ENCODE data around the gene CLEC2A. TPM values are rescaled to one million over a fixed set of nuclear protein-coding genes. Genes with fewer than 3 reads are reported as not detected.

The CLEC2A gene
- total RNA-seq, 1 experiment from 2014 or later = not detected

DNA sequence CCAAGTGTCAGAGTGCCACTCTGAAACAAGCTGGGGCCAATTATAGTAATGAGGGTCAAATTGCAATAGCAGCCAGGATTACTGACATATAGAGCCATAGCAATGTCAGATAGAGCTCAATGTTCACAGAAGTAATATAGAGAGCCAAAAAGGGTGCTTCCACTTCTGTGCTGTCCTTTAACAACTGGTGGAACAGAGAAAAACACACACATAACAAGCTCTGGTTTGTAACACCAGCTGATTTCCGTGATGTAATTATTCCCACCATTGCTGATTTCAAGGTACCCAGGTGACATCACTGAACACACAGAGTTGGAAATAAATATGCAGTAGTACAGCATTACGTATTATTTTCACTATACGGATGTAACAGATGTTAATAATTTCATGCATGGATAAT lies 60.0 kb downstream of the CLEC2A start:
- intact Hi-C loops (cut with micrococcal nuclease; ENCODE audit: unreplicated experiment) = no loop called here
- TF ChIP-seq CTCF (conservative IDR thresholded peaks at IDR 0.05) = no peak
- TF ChIP-seq EZH2 (IDR thresholded peaks at IDR 0.05; ENCODE audit: low read depth) = no peak

DNA sequence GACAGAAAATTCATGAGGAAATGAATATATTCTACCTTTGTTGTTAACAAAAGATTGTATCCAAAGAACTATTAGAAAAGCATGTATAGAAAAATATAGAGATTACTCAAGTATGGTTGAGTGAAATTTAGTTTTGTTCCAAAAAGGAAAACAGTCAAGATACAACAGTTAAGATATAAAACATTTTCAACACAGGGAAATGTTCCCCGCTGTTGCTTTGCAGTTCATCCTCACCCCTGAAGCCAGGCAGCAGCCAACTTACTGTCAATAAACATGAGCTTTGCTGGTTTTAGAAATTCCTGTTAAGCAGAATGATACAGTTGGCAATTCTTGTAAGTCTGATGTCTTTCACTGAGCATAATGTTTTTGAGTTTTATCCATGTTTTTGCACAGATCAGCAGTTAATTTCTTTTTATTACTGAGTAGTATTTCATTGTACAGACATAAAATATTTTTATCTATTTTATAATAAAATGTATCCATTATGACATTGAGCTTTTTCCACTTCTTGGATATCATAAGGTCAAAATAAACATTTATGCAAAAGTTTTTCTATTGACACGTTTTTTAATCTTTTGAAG lies 61.8 kb downstream of the CLEC2A start:
- ChIA-PET POLR2A (ENCODE audit: unreplicated experiment) (interaction anchor here (0.5 to 0.7 kb wide), 2 partner anchors 25 to 1096 kb away, joined by 3 to 4 read pairs; no protein-coding TSS in a partner anchor), CTCF (interaction anchor here (0.6 kb wide), 1 partner anchor 1998 kb away, joined by 3 read pairs; no protein-coding TSS in a partner anchor)
- Histone ChIP-seq H4K20me1 (ENCODE audit: insufficient read depth) (no peaks in the 10 kb centered on the region), H3K27me3 (ENCODE audit: insufficient read depth, low read depth) (no peaks in the 10 kb centered on the region), H3K9me2 (ENCODE audit: insufficient read depth) (no peaks in the 10 kb centered on the region), H2AFZ (peak overlapping the region; percentile 84), H3K27ac (peak overlapping the region; percentile 63), H3K4me3 (peak overlapping the region; percentile 68), H3F3A (ENCODE audit: insufficient read depth, low read depth) (peaks cover 9% of the 10 kb centered on the region; the same call in 1 of the 2 replicates), H3K4me1 (replicated peaks; ENCODE audit: insufficient read depth) (peaks cover 17% of the 10 kb centered on the region), H3K9me3 (ENCODE audit: insufficient read depth, low read depth) (no peaks in the 10 kb centered on the region), H3K4me2 (peak overlapping the region; percentile 93), H3K79me2 (ENCODE audit: low read depth) (no peaks in the 10 kb centered on the region), H3K36me3 (ENCODE audit: low read depth) (no peaks in the 10 kb centered on the region)
- BruUV-seq (replicated peaks) = no TSS peak
- DNase-seq = no peak
- intact Hi-C loops (cut with micrococcal nuclease; ENCODE audit: unreplicated experiment) = no loop called here
- TF ChIP-seq CTCF (conservative IDR thresholded peaks at IDR 0.05) (no peak), EZH2 (IDR thresholded peaks at IDR 0.05; ENCODE audit: low read depth) (no peak)

More for the DNA sequence above, 60.0 kb downstream of the CLEC2A start:
- ChIA-PET CTCF (interaction anchor here (1.0 kb wide), 1 partner anchor 138 kb away, joined by 4 read pairs; no protein-coding TSS in a partner anchor), POLR2A (ENCODE audit: unreplicated experiment) (no interaction called here)
- DNase-seq = no peak
- Histone ChIP-seq H3F3A (ENCODE audit: insufficient read depth, low read depth) (peaks cover 9% of the 10 kb centered on the region; the same call in 1 of the 2 replicates), H3K4me2 (no peak overlapping the region), H3K27ac (no peak overlapping the region), H3K79me2 (ENCODE audit: low read depth) (no peaks in the 10 kb centered on the region), H4K20me1 (ENCODE audit: insufficient read depth) (no peaks in the 10 kb centered on the region), H3K4me3 (no peak overlapping the region), H3K9me3 (ENCODE audit: insufficient read depth, low read depth) (no peaks in the 10 kb centered on the region), H3K4me1 (replicated peaks; ENCODE audit: insufficient read depth) (peaks cover 17% of the 10 kb centered on the region), H3K27me3 (ENCODE audit: insufficient read depth, low read depth) (no peaks in the 10 kb centered on the region), H3K36me3 (ENCODE audit: low read depth) (no peaks in the 10 kb centered on the region), H3K9me2 (ENCODE audit: insufficient read depth) (no peaks in the 10 kb centered on the region), H2AFZ (no peak overlapping the region)
- no TSS peak for BruUV-seq (replicated peaks)

GRCh38 chr12:9869307-9870161 lies 62.6 kb downstream of the CLEC2A start, which contains the start of gene CLEC2B:
Gene CLEC2B, minus strand, starts transcription at chr12:9869354.
- Histone ChIP-seq H3K4me2 (peak within 1 kb of the TSS; percentile 93), H3K27ac (peak within 1 kb of the TSS; percentile 63), H2AFZ (peak within 1 kb of the TSS; percentile 84), H3K9me3 (ENCODE audit: insufficient read depth, low read depth) (no peaks in the 10 kb centered on the region), H3K79me2 (ENCODE audit: low read depth) (no peaks in the 10 kb centered on the region), H3K4me3 (peak within 1 kb of the TSS; percentile 68), H3K9me2 (ENCODE audit: insufficient read depth) (no peaks in the 10 kb centered on the region), H3K36me3 (ENCODE audit: low read depth) (no peaks in the 10 kb centered on the region), H3F3A (ENCODE audit: insufficient read depth, low read depth) (peaks cover 9% of the 10 kb centered on the region; the same call in 1 of the 2 replicates), H4K20me1 (ENCODE audit: insufficient read depth) (no peaks in the 10 kb centered on the region), H3K27me3 (ENCODE audit: insufficient read depth, low read depth) (no peaks in the 10 kb centered on the region), H3K4me1 (replicated peaks; ENCODE audit: insufficient read depth) (peaks cover 17% of the 10 kb centered on the region)
- POLR2A ChIA-PET (ENCODE audit: unreplicated experiment) = interaction anchor here (0.6 to 1.0 kb wide), 3 partner anchors 58 to 1097 kb away, joined by 3 to 10 read pairs (median 4); no protein-coding TSS in a partner anchor
- BruUV-seq (replicated peaks) = TSS peak; percentile 36
- peak; percentile 18 to 83 for DNase-seq
- CTCF ChIA-PET = interaction anchor here (0.6 to 1.0 kb wide), 2 partner anchors 127 to 267 kb away, joined by 3 to 10 read pairs; no protein-coding TSS in a partner anchor
- intact Hi-C loops (cut with micrococcal nuclease; ENCODE audit: unreplicated experiment) = no loop called here
- TF ChIP-seq CTCF (conservative IDR thresholded peaks at IDR 0.05) (no peak), EZH2 (IDR thresholded peaks at IDR 0.05; ENCODE audit: low read depth) (no peak)
